T follicular helper cell (primary cell): ENCODE data around the gene FBH1.
"Not testable (repeated sequence)": the region's sequence is repeated elsewhere in the genome, so short reads cannot be mapped to it uniquely, and the experiment has no call there.

Experiments used
- DNase-seq: peaks from one replicate; pipeline ENCODE4 v3.0.0-alpha.2; 2020; ENCODE audit warnings: low read depth

FBH1 gene

DNA sequence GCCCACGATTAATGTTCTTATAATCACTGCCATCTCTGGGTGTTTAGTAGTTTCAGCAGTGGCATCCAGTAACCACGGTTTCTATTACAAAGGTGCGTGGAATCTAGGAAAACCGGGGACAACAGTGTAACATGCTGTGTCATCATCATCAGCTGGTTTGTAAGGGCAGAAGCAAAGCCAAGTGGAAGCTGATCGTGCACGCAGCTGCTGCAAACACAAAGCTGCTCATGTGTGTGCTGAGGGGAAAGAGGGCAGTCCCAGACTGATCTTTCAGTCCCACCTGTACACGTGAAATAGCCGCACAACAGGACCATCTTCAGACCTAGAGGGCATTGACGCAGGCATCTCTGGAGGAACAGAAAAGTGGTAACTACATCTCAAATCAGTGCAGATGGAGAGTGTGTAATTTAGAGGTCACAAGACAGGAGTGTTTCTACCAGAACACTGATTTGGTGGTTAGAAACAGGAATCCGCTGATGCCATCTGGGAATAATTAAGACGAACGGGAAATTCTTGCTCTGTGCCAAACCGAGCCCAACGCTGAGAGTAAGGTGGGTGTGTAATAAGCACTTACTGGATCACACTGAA lies 13.8 kb upstream of the FBH1 start:
- DNase-seq, result no peak

DNA sequence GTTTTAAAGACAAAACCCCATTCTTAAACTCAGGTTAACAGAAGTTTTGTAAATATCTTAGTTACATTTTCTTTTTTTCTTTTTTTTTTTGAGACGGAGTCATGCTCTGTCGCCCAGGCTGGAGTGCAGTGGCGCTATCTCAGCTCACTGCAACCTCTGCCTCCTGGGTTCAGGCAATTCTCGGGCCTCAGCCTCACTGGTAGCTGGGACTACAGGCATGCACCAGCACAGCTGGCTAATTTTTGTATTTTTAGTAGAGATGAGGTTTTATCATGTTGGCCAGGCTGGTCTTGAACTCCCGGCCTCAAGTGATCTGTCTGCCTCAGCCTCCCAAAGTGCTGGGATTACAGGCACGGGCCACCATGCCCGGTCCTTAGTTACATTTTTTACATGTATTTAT lies 13.0 kb upstream of the FBH1 start:
- DNase-seq, result not testable (repeated sequence)

DNA sequence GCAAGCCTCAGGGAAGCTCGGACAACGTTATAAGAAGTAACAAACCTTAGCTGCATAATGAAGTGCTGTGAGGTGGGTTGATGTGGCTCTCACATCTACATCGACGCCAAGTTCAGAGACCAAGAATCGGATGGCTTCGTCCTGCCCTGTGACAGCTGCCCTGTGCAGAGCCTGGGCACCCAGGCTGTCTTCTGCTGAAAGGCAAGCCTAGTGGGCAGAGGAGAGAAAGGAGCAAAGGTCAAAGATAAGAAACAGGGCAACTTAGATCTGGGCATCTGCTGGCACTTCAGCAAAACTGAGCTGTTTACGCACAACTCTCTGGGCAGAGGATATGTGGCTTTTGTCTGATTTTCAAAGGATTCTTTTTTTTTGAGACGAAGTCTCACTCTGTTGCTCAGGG lies 7.1 kb upstream of the FBH1 start:
- no peak for DNase-seq

DNA sequence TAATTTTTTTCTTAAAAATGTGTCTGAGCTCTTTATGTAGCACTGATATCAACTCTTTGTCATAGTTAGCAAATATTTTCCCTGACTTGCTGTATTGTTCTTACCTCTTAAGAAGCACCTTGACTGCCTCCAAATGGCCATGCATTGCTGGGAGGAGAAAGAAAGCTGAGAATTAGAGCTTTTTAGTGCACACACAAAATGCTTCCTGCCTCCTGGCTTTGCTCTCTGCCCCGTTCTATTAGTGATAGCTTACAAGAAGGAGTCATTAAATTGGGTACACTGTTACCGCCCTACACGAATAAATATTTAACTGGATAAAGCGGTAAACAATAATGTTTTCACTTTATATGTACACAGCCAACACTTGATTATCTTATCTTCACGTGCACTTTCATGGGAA lies 4.4 kb upstream of the FBH1 start:
- no peak for DNase-seq

DNA sequence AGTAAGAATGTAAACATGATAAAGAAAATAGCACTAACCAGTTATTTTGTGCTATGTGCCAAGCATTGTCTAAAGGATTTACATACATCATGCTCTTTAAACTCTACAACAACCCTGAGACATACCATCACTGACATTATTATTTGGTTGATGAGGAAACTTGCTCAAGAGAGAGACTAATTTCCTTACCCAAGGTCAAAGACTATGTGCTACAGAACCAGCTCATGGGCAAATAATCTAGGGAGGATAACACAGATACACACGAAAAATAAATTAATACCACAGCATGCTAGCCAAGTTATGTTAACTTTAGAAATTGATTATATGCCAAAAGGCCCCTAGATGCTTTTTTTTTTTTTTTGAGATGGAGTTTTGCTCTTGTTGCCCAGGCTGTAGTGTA lies 3.0 kb upstream of the FBH1 start:
- DNase-seq, result no peak

DNA sequence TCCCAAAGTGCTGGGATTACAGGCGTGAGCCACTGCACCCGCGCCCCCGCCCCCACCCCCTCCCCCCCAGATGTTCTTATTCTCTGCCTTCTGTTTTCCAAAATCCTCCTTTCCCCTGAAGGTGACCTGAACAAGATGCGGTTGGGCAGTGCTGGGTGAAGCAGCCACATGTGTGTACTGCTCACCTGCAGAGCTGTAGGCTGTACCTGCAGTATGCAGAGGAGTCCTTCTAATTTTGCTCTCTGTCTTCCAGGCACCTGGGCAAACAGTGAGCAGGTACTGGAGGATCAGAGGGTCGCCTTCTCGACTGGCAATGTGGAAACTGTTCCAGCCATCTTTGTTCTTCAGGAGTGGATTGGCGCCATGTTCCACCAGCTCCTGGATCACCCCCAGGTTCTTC lies 2.4 kb upstream of the FBH1 start:
- DNase-seq, result no peak

DNA sequence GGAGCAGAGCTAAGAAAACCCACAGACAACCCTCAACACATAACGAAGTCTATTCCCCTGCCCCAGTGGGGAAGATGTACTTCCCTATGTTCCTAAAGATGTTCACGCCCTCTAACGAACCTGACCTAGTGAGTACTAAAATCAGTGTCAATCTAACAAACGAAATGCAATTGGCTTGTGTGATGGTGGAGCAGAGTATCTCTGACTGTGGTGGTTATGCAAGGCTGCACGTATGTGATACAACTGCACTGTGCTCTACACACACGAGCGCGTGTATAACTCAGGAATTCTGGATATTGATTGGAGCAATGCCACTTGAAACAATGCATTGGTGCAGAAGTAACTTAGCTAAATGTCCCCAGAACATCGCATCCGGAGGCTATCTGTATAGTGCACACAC lies 1.7 kb upstream of the FBH1 start:
- no peak for DNase-seq

DNA sequence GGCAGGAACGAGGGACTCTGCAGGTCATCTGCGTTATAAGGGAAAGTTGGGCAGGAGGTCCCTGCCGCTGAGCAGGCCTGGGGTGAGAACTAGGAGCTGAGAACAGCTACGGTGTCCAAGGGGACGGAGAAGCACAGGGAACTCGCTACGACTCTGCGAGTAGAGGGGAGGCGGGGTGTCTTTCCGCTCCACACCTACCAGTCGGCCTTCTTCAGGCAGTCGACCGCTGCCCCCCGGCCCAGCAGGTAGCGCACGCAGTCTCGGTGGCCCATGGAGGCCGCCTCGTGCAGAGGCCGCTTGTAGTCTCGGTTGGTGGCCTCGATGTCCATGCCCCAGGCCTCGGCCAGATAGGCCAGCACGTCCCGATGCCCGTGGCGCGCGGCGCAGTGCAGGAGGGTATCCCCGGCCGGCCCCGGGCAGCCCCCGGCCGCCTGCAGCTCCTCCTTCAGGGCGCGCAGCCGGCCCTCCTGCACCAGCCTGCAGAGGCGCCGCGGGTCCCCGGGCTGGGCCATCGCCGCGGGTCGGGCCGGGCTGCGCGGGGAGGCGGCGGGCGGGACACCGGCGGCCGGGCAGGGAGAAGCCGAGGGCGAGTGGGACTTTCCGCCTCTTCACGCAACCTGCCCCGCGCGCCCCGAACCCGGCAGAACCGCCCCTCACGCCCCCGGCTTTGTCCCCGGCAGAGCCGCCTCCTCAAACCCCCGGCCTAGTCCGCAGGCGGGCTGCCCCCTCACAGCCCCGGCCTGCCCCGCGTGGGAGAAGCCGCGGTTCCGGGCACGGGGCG lies 1.0 kb upstream of the FBH1 start:
- DNase-seq, result peak; percentile 11

DNA sequence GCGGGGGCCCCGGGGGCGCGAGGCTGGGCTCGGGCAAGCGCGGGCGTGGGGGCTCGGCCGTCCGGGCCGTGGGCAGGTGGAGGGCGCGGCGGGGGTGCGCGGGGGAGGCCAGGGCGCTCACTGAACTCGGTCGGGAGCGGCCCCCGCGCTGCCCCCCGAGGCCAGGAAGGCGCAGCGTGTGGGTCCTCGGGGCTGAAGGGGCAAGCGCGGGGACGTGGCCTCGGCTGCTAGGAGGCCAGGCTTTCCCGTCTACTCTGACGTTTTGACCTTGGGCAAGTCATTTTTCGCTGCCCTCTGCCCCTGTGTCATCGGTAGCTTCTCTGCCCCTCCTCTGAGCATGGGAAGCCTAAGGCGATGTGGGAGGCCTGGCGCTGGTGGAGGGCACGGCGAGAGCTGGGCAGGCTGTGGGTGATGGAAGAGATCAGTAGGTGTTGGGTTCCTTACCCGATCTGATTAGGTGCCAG lies 441 bp downstream of the FBH1 start:
- DNase-seq, result no peak

DNA sequence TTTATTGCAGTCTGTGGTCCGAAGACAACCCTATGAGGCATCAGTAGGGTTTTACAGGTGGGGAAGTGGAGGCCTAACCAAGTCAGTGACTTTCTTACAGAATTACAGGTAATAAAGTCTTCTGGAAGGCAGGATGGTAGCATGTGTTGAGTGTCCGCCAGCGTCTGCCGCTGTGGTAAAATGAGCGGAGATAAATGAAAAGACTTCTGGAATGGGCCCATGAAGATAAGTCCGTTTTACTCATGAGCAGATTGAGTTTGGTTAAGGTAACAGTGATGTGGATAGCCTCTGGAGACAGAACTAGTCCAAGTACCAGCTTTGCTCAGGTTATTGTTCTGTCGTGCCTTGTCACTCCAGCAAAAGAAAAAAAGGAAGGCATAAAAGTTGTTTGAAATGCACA lies 966 bp downstream of the FBH1 start:
- DNase-seq, result no peak

DNA sequence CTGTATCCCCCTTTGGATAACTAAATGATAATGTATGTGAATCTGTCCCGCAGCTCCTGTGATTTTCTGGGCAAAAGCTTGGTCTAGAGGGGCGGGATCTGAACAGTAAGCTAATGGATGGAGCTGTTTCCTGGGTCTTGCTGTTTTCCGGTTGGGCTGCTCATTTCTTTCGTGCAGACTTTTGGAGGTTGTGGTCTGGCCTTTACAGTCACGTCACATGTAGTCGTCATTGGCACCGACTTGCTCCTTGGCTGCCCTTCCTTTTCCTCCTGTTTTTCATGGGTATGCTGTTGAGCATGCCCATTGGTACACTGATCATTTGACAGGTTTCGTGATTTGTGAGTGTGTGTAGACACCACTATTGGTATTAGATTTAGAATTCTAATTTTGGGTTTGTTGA lies 2.0 kb downstream of the FBH1 start:
- no peak for DNase-seq

DNA sequence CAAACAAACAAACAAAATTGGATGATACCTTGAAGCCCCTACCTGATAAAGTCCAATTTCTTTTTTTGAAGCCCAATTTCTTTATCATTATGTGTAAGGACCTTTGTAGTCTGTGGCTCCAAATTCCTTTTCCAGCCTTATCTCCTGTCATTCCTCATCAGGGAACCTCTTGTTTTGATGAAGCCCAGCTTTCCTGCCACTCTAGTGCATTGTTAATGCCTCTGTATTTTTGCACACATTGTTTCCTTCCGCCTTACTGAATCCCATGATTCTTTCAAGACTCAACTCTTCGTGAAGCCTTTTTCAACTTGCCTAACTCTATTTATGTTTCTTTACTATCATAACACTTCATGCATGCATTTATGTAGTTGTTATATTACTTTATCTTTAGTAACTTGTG lies 3.3 kb downstream of the FBH1 start:
- no peak for DNase-seq

DNA sequence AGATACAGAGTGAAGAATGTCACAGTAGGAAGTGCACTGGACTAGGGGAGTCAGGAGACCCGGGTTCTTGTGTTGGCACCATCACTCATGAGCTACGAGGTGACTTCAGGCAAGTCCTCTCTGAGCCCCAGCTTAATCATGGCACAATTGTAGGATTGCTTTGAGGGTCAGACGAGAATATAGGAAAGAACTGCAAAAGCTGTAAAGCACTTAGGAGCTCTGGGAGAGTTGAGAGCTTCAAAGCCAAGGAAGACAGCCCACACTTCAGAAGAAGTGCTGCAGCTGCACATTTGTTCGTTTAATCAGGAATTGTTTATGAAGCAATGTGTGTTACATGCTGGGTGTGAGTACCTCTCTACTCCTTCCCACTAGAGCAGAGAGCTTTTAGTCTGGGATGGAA lies 4.4 kb downstream of the FBH1 start:
- no peak for DNase-seq

DNA sequence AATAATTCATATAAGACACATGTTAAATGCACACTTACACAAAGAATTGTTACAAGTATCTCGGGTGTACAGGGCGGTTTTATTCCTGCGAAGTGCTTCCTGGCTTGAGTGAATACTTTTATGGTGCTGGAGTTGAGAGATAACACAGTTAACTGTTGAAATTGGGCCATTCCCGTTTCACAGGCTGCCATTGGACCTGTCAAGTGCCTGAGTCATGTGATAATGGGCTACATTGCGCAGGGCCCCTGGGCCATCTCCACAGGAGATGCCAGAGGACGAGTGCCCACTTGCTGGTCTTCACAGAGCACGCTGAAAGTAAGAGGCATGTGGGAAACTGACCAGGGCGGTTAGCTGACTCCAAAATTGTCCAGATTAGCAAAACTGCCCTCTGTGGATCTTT lies 4.8 kb downstream of the FBH1 start:
- DNase-seq, result no peak

DNA sequence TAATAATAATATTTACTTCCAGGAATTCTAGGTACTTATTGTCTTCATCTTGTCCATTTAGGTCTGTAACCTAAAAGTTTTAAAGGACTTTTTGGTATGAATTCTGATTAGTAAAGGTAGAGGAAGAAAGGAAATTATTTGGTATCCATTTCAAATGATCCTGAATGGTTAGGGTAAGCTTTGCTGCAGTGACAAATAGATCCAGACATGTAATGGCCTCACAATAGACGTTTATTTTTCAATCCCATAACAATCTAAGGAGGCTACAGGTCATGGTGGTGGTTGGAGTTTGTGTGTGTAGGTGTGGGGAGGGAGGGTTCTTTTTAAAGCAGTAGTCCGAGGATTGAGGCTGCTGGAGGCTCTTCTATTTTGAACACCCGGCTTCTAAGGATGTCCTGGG lies 5.3 kb downstream of the FBH1 start:
- no peak for DNase-seq

DNA sequence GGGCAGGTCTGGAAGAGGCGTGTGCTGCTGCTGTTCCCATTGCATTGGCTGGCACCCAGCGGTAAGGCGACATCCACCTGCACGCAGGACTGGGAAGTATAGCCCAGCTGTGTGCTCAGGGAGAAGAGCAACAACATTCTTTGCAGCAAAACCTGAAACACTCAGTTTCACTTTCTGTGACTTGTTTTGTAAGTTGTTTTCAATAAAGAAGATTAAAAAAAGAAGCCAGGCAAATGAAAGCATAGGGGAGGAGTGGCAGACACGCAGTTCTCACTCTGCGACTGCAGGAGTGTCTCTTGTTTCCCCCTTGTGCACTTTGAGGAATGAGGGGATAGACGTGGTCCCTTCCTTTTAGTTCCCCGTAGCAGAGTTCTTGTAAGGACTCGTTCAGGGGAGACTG lies 5.8 kb downstream of the FBH1 start:
- DNase-seq, result no peak

DNA sequence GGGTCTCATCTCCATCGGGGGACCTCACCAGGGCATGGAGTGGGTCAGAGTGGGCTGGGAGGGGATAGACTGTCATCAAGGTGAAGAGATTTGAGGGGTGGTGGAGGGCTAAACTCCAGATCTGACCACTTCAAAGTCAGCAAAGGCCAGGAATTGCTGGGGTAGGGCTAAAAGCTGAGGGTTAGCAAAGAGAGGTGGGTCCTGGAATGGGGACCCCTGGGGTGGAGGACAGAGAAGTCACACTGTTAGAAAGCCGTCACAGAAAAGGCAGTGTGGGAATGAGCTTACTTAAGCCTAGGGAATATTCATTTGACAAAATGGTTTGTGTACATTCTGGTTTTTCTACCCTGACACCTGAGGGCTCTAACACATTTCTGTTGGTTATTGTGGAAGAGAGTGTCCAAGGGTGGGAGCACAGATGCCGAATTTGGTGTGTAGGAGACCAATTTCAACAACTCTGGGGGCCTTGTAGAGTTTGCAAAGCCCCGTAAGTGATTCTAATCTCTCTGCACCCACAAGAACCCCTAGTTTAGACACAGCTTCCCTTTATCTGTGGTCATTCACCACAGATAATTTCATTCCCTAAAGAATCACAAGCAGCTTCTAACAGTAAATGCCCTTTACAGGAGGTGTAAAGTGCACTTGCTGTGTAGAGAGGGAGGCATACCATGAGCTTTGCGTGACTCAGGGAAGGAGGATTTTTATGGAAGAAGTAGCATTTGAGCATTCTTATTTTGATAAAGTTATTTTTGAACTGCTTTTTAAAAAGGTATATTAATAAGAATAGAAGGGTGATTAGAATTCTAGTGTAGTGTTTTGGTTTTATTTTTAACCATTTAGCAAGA lies 6.4 kb downstream of the FBH1 start:
- no peak for DNase-seq

DNA sequence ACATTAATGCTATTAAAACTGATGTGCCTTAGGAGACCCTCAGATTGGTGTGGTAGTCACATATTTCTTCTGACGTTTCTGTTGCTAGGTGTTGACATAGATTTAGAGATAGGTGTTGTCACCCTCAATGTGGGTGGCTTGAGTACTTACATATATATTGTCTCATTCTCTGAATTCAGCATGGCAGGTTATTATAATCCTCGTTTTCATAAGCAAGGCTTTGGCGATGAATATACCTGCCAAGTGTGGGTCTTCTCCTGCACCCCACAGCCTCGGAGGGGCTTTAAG lies 7.0 kb downstream of the FBH1 start:
- DNase-seq, result no peak

DNA sequence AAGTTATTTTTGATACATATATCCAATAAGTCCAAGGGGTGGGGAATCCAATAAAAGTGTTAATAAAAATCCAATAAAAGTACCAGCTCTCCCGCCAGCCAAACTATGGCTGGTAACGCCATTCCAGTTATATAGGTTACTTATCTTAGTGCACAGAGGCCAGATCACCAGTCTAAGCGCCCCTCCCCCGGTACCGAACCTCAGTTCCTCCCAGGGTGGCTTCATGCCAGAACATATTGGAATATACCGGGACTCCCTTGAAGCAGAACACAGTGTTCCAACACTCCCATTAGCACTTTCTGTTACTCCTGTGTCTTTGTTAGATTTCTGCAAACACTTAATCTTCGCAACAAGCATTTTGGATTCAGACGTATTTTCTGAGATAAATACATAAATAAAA lies 7.5 kb downstream of the FBH1 start:
- DNase-seq, result no peak

DNA sequence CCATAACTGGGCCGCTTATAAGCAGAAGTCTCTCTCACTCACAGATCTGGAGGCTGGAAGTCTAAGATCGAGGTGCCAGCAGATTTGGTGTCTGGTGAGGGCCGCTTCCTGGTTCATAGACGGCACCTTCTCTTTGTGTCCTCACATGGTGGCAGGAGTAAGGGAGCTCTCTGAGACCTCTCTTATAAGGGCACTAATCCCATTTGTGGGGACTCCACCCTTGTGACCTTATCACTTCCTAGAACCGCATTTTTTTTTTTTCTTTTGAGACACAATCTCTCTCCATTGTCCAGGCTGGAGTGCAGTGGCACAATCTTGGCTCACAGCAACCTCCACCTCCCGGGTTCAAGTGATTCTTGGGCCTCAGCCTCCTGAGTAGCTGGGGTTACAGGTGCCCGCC lies 8.1 kb downstream of the FBH1 start:
- DNase-seq, result no peak

DNA sequence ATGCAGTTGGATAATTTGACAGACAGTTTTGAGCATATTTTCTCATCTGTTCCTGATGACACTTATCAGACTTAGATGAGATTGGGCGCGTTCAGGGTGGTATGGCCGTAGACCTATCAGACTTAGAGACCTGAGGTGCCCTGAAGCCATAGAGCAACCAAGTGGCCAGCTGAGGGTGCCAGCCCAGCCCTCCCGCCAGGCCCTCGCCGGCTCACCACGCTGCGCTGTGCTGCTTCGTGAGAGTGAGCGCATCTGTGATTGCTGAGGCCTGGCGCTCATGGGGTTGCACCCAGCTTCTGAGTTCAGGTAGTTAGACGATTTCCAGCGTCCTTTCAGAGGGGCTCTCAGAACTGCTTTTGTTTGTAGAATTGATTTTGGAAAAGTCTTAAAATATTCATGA lies 10.2 kb downstream of the FBH1 start:
- no peak for DNase-seq

DNA sequence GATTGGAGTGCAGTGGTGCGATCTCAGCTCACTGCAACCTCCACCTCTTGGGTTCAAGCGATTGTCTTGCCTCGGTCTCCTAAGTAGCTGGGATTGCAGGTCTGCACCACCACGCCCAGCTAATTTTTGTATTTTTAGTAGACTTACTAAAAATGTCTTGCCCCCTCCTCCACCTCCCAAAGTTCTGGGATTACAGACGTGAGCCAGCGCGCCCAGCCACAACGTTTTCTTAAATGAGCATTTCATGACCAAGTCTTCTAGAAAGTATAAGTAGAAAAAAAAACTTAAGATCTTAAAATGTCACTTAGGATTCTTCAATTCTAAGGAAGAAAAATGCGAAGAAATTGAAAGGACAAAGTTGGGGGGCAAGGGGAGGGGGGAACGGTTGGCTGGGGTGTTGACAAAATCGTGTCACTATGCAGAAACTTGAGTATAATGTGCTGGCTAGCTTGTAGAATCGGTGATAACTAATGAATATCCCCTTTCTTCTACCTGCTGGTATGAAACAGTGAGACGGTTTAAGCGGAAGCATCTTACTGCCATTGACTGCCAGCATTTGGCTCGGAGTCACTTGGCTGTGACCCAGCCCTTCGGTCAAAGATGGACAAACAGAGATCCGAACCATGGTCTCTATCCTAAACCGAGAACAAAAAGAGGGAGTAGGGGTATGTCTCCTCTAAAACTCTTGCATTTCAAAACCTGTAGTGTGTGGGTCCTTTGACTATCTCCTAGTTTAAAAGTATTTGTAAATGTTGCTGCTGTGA lies 12.7 kb downstream of the FBH1 start:
- DNase-seq, result no peak

DNA sequence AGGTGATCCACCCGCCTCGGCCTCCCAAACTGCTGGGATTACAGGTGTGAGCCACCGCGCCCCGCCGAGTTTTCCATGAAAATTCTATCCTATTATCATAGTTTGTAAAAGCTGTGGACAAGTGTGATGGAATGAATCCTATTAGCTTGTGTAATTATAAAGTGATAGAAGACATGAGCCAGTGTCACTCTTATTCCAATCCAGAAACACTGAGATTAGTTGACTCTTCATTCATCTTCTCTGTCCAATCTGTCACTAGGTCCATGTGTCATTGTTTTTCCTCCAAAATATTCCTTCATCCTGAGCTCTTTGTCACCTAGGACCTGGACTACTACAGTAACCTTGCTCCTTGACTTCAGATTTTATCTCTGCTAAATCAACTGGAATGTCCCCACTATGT lies 13.5 kb downstream of the FBH1 start:
- DNase-seq, result no peak
